ENCODE results near the gene STOML3. TPM values are rescaled to one million over a fixed set of nuclear protein-coding genes. Genes with fewer than 3 reads are reported as not detected.

STOML3 gene
- total RNA-seq, 1 donor from 2014 or later: not detected

GRCh38 chr13:38965281-38965680 lies 25.4 kb downstream of the STOML3 start:
- H3K27me3 Mint-ChIP-seq (ENCODE audit: low read depth): no peaks in the 10 kb centered on the region
- H3K9me3 Mint-ChIP-seq: peaks cover 3% of the 10 kb centered on the region
- DNase-seq (ENCODE audit: low spot score in 2 of 2, unreplicated experiment in 2 of 2): no peak
- no peak overlapping the region for H3K4me3 Mint-ChIP-seq
- no peaks in the 10 kb centered on the region for H3K4me1 Mint-ChIP-seq
- H3K27ac Mint-ChIP-seq: no peak overlapping the region
- no peak for TF ChIP-seq CTCF (IDR thresholded peaks at IDR 0.05; ENCODE audit: unreplicated experiment)
- no peaks in the 10 kb centered on the region for H3K36me3 Mint-ChIP-seq

- no peak overlapping the region for H3K4me3 Mint-ChIP-seq
- no peaks in the 10 kb centered on the region for H3K27me3 Mint-ChIP-seq (ENCODE audit: low read depth)
- no peaks in the 10 kb centered on the region for H3K4me1 Mint-ChIP-seq
- no peak for DNase-seq (ENCODE audit: low spot score in 2 of 2, unreplicated experiment in 2 of 2)
- no peak overlapping the region for H3K27ac Mint-ChIP-seq
- no peak for TF ChIP-seq CTCF (IDR thresholded peaks at IDR 0.05; ENCODE audit: unreplicated experiment)
- no peaks in the 10 kb centered on the region for H3K36me3 Mint-ChIP-seq
- peaks cover 12% of the 10 kb centered on the region for H3K9me3 Mint-ChIP-seq
Measured at GRCh38 chr13:38960175-38960574, 30.5 kb downstream of the STOML3 start.

- no peaks in the 10 kb centered on the region for H3K4me1 Mint-ChIP-seq
- H3K4me3 Mint-ChIP-seq: no peak overlapping the region
- no peak for DNase-seq (ENCODE audit: low spot score in 2 of 2, unreplicated experiment in 2 of 2)
- H3K27ac Mint-ChIP-seq: no peak overlapping the region
- no peaks in the 10 kb centered on the region for H3K27me3 Mint-ChIP-seq (ENCODE audit: low read depth)
- H3K9me3 Mint-ChIP-seq: peaks cover 12% of the 10 kb centered on the region
- no peak for TF ChIP-seq CTCF (IDR thresholded peaks at IDR 0.05; ENCODE audit: unreplicated experiment)
- H3K36me3 Mint-ChIP-seq: no peaks in the 10 kb centered on the region
Measured at GRCh38 chr13:38957794-38958592, 32.6 kb downstream of the STOML3 start.

GRCh38 chr13:38954844-38955243 lies 35.8 kb downstream of the STOML3 start:
- no peaks in the 10 kb centered on the region for H3K4me1 Mint-ChIP-seq
- H3K27ac Mint-ChIP-seq: no peak overlapping the region
- no peaks in the 10 kb centered on the region for H3K36me3 Mint-ChIP-seq
- TF ChIP-seq CTCF (IDR thresholded peaks at IDR 0.05; ENCODE audit: unreplicated experiment): no peak
- H3K4me3 Mint-ChIP-seq: no peak overlapping the region
- no peaks in the 10 kb centered on the region for H3K27me3 Mint-ChIP-seq (ENCODE audit: low read depth)
- DNase-seq (ENCODE audit: low spot score in 2 of 2, unreplicated experiment in 2 of 2): no peak
- H3K9me3 Mint-ChIP-seq: peaks cover 11% of the 10 kb centered on the region

DNA sequence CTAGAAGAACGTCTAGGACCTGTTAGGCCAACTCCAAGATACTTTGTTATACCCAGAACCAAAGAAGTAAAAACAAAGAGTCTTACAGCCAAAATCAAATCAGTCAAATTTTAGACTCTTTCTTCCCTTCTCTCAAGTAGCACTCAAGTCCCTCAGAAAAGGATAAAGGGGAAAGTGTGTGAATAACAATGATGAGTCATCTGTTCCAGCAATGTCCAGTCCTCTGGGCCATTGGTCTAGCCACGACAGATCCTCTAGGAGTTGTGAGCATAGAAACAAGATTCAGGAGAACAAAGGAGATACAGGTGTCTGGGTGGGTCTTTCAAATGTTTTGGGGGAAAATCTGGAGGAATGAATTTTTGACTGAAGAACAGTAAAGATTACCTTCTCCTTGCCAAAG lies 36.3 kb downstream of the STOML3 start:
- TF ChIP-seq CTCF (IDR thresholded peaks at IDR 0.05; ENCODE audit: unreplicated experiment): no peak
- Mint-ChIP-seq H3K27ac (no peak overlapping the region), H3K4me1 (no peaks in the 10 kb centered on the region), H3K27me3 (ENCODE audit: low read depth) (no peaks in the 10 kb centered on the region), H3K4me3 (no peak overlapping the region), H3K9me3 (peaks cover 11% of the 10 kb centered on the region), H3K36me3 (no peaks in the 10 kb centered on the region)
- no peak for DNase-seq (ENCODE audit: low spot score in 2 of 2, unreplicated experiment in 2 of 2)
